8988T (cell line): Measurements from ENCODE around the gene PCDHGB4.
"Not testable (repeated sequence)": the region's sequence is repeated elsewhere in the genome, so short reads cannot be mapped to it uniquely, and the experiment has no call there.

Source experiments
- DNase-seq: peaks from one replicate; pipeline ENCODE4 v3.0.0; 2011

PCDHGB4 gene

GRCh38 chr5:141432726-141433125 is 45.2 kb downstream of the PCDHGB4 start:
- DNase-seq = not testable (repeated sequence)

DNA sequence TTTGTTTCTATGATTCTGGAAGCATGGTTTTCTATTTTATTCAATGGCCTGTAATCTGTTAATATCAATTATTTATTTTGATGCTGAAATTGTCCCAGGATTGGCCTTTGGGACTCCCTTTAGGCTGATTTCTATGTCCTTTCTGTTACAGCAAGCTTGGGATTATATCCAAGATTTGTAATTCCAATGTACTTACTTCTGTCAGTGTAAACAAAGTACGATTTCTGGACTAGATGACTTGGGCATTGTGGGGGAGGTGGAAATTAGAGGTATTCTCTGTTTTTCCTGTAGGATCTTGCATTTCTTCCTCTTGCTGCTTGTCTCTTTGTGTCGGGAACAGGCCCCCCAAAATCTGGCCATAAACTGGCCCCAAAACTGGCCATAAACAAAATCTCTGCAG is 46.5 kb downstream of the PCDHGB4 start:
- DNase-seq = no peak

- no peak for DNase-seq
Measured at GRCh38 chr5:141437221-141437620, 49.7 kb downstream of the PCDHGB4 start.

DNA sequence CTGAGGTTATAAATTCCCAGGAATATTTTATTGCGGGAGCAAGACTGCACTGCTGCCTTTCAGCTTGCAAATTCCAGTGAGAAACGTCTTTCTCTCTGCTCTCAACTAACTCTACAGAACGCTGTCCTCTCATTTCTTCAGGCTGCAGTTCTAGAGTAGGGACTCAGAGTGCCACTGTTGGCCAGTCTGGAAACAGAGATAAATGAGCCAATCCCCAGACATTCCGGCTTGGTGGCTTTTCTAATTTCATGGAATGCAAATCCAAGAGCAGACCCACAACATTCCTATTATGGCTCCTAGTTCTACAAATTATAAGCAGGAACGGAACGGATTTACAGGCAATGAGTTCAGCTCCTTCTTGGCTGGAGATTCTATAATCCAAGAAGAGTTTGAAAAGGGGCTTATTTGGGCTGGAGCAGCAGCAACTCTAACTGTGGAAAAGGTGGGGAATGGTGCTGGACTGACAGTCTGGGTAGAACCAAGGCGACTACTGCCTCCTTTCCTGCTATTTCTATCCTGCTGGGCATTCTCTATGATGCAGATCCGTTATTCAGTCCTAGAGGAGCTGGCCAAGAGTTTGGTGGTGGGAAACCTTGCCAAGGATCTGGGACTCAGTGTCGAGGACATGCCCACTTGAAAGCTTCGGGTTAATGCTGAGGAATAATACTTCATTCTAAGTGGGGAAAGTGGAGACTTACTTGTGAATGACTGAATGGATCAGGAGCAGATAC is 52.1 kb downstream of the PCDHGB4 start:
- DNase-seq = no peak
